T-cell (primary cell): ENCODE measurements around the gene RBM12. TPM values are rescaled to one million over a fixed set of nuclear protein-coding genes. Genes with fewer than 3 reads are reported as not detected.

Experiments
- ATAC-seq, 4 experiments: fragments of 200-7000 bp in 3 of 4; fragments of 150-1000 bp in 1 of 4; cut with Tn5 transposase; replicated peaks in 1 of 4; 1 replicate in 3 of 4; 2 replicates in 1 of 4; pipeline ENCODE4 v1.10.0; 2021; ENCODE audit warnings: moderate library complexity in 3 of 4, mild to moderate bottlenecking in 2 of 4, moderate number of reproducible peaks in 1 of 4
- CTCF ChIA-PET, 2 donors: fragments of 300-600 bp; sonication (Branson Sonifier 250); formaldehyde crosslinking; loops; one replicate each; lab custom pipeline; 2022; ENCODE audit warnings: antibody characterized with exemption in 2 of 2; lab: Charles Lee
- POLR2A ChIA-PET, 2 donors: fragments of 300-600 bp; sonication (Branson Sonifier 250); formaldehyde crosslinking; loops; one replicate each; lab custom pipeline; 2022; ENCODE audit warnings: antibody characterized with exemption in 2 of 2; lab: Charles Lee
- DNase-seq, 35 experiments: peaks; one replicate each; pipeline versions ENCODE4 v3.0.0 to v3.0.0-alpha.2; 2013 to 2023
- H3K27ac ChIP-seq: one replicate; pipeline ENCODE4 v1.5.1; 2013; ENCODE audit warnings: low read length
- H3K27me3 ChIP-seq, 2 experiments: replicated peaks in 1 of 2; 1 replicate in 1 of 2; 2 replicates in 1 of 2; pipeline versions ENCODE4 v1.6.1 to v1.7.0; 2013; ENCODE audit warnings: low read length in 1 of 2, mixed read lengths in 1 of 2; ENCODE audit not compliant: control insufficient read depth in 2 of 2, insufficient read depth in 2 of 2; ENCODE audit errors: extremely low read depth in 1 of 2
- H3K36me3 ChIP-seq, 2 donors: 1 replicate in 1 of 2; 2 replicates in 1 of 2; pipeline versions ENCODE4 v1.6.1 to v1.7.0; 2013; ENCODE audit warnings: low read length in 1 of 2; ENCODE audit not compliant: control insufficient read depth in 2 of 2, insufficient read depth in 1 of 2; ENCODE audit errors: extremely low read depth in 1 of 2
- H3K4me1 ChIP-seq, 2 experiments: 1 replicate in 1 of 2; 2 replicates in 1 of 2; pipeline versions ENCODE4 v1.6.1 to v1.7.0; 2013; ENCODE audit warnings: low read length in 2 of 2, mixed read lengths in 1 of 2; ENCODE audit not compliant: insufficient read depth in 2 of 2, control insufficient read depth in 1 of 2; ENCODE audit errors: extremely low read depth in 1 of 2
- H3K4me3 ChIP-seq, 2 donors: 1 replicate in 1 of 2; 2 replicates in 1 of 2; pipeline versions ENCODE4 v1.5.1 to v1.7.0; 2013; ENCODE audit warnings: mild to moderate bottlenecking in 2 of 2, low read length in 1 of 2, moderate library complexity in 1 of 2; ENCODE audit not compliant: control insufficient read depth in 1 of 2; ENCODE audit errors: extremely low read depth in 1 of 2
- H3K9me3 ChIP-seq: 2 replicates; pipeline ENCODE4 v1.7.0; 2013
- H3K27ac Mint-ChIP-seq, 2 donors: one replicate each; pipeline ENCODE4 v1.8.0; 2020 to 2021; ENCODE audit warnings: mild to moderate bottlenecking in 2 of 2, mixed read lengths in 2 of 2
- H3K27me3 Mint-ChIP-seq, 2 donors: one replicate each; pipeline ENCODE4 v1.8.0; 2021 to 2022; ENCODE audit warnings: mixed read lengths in 2 of 2
- H3K36me3 Mint-ChIP-seq: one replicate; pipeline ENCODE4 v1.8.0; 2021; ENCODE audit warnings: mixed read lengths
- H3K4me1 Mint-ChIP-seq, 3 donors: one replicate each; pipeline ENCODE4 v1.8.0; 2020 to 2022; ENCODE audit warnings: mixed read lengths in 3 of 3, mild to moderate bottlenecking in 1 of 3
- H3K4me3 Mint-ChIP-seq, 3 donors: one replicate each; pipeline ENCODE4 v1.8.0; 2020 to 2022; ENCODE audit warnings: mild to moderate bottlenecking in 3 of 3, mixed read lengths in 3 of 3, moderate library complexity in 3 of 3
- H3K9me3 Mint-ChIP-seq, 3 donors: one replicate each; pipeline ENCODE4 v1.8.0; 2020 to 2022; ENCODE audit warnings: mixed read lengths in 3 of 3
- WGBS: methylation state at CpG from one replicate; pipeline ENCODE4 v1.1.5; 2013; ENCODE audit warnings: missing lambda C conversion rate; ENCODE audit not compliant: insufficient coverage; 5-methylcytosine and 5-hydroxymethylcytosine counted together
- total RNA-seq, 35 experiments: library from RNA in 6 of 35; stranded (reverse) in 6 of 35; fragments of 120-200 nt in 1 of 35; gene quantifications; one replicate each; pipeline versions ENCODE4 v1.2.1 to v1.2.4 and lab custom pipeline; 2013 to 2026

Gene RBM12
- total RNA-seq, 5 donors from 2014 or later (not counting 1 experiment from before 2014, with no cell fraction given): 89.5 to 113 (median 109) TPM

DNA sequence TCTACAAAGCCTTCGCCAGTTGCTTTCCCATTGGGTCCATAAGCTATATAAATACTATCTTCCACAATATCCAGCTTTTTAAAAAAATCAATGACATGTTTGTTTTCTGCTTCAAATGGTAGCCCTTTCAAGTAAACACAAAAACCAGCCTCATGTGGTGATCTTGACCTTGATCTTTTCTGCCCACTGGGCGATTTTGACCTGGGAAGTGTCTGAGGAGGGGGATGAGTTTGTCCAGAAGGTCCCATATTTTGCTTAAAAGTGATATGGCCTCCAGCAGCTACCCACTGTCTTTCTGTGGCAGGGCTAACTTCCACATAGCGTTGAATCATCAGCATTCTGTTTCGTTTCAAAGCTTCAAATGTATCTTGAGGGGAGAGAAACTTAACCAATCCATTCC, 10.8 kb downstream of the RBM12 start:
- peaks cover 18% of the 10 kb centered on the region for H3K36me3 Mint-ChIP-seq
- no peak for ATAC-seq
- no peak for DNase-seq
- no peaks in the 10 kb centered on the region for H3K9me3 Mint-ChIP-seq
- Histone ChIP-seq H3K4me3 (no peak overlapping the region), H3K27me3 (no peaks in the 10 kb centered on the region), H3K9me3 (no peaks in the 10 kb centered on the region), H3K4me1 (peaks cover 10 to 35% of the 10 kb centered on the region in 2 experiments), H3K36me3 (peaks cover 9 to 53% of the 10 kb centered on the region in 2 donors), H3K27ac (no peak overlapping the region)
- CTCF ChIA-PET: interaction anchor here in 1 of 2 donors (2.4 kb wide), 1 partner anchor 35 kb away, joined by 7 read pairs; no protein-coding TSS in a partner anchor
- H3K4me1 Mint-ChIP-seq: peaks cover 46 to 57% (median 56%) of the 10 kb centered on the region in 3 donors
- WGBS: 100% methylated on average over 1 of the region's 4 CpGs
- H3K27ac Mint-ChIP-seq: no peak overlapping the region
- H3K27me3 Mint-ChIP-seq: no peaks in the 10 kb centered on the region
- H3K4me3 Mint-ChIP-seq: no peak overlapping the region
- POLR2A ChIA-PET: interaction anchor here in 1 of 2 donors (0.6 kb wide), 1 partner anchor 26 kb away, joined by 5 read pairs; no protein-coding TSS in a partner anchor

DNA sequence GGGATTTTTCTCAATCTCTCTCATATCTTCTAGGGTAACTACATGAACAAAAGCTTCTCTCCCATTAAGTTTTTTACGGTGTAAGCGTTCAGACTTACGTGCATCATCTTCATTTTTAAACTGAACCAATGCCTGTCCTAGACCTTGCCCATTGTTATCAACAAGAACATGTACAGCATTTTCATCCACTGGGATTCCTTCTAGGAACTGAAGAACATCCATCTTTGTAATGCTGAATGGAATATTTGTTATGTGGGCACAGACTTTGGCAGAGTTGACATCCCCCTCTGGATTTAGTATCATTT, 11.3 kb downstream of the RBM12 start:
- Mint-ChIP-seq H3K4me3 (no peak overlapping the region), H3K36me3 (peaks cover 21% of the 10 kb centered on the region), H3K4me1 (peaks cover 45 to 60% (median 56%) of the 10 kb centered on the region in 3 donors), H3K9me3 (no peaks in the 10 kb centered on the region), H3K27me3 (no peaks in the 10 kb centered on the region), H3K27ac (no peak overlapping the region)
- Histone ChIP-seq H3K27me3 (no peaks in the 10 kb centered on the region), H3K4me1 (peaks cover 9 to 31% of the 10 kb centered on the region in 2 experiments), H3K4me3 (no peak overlapping the region), H3K27ac (no peak overlapping the region), H3K36me3 (peaks cover 9 to 53% of the 10 kb centered on the region in 2 donors), H3K9me3 (no peaks in the 10 kb centered on the region)
- ChIA-PET CTCF (no interaction called here), POLR2A (interaction anchor here in 1 of 2 donors (0.6 kb wide), 1 partner anchor 25 kb away, joined by 5 read pairs; no protein-coding TSS in a partner anchor)
- DNase-seq: no peak
- 100% methylated on average over 3 of the region's 3 CpGs for WGBS
- ATAC-seq: no peak

DNA sequence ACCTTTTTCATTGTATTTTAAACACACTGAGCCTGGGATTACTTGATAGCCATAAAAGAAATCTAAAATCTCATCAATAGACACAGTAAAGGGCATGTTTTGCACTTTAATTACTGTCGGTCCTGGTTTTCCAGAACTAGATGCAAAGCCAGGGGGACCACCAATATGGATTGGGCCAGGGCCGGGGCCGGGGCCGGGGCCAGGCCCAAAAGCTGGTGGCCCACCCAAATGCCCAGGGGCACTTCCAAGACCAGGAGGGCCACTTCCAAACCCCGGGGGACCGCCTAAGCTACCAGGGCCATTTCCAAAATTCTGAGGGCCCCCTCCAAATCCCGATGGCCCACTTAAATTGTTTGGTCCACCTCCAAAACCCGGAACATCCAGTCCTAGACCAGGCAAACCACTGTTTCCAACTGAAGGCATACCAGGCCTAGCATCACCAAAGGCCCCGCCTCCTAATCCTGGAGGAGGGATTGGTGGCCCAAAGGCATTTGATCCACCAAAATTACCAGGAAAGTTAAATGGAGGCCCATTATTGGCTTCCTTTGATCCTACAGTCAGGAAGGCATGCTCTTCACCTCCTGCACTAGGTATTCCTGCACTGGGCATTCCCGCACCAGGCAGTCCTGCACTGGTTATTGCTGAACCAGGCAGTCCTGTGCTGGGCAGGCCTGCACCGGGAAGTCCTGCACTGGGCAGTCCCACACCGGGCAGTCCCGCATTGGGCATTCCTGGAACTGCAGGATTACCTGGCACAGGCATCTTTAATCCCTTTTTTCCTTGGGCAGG, 11.9 kb downstream of the RBM12 start:
- H3K27ac Mint-ChIP-seq: no peak overlapping the region
- peaks cover 23% of the 10 kb centered on the region for H3K36me3 Mint-ChIP-seq
- ATAC-seq: no peak
- POLR2A ChIA-PET: interaction anchor here in 1 of 2 donors (0.9 kb wide), 1 partner anchor 8 kb away, joined by 4 read pairs; no protein-coding TSS in a partner anchor
- H3K9me3 Mint-ChIP-seq: no peaks in the 10 kb centered on the region
- CTCF ChIA-PET: no interaction called here
- H3K4me3 Mint-ChIP-seq: no peak overlapping the region
- Histone ChIP-seq H3K36me3 (peaks cover 9 to 53% of the 10 kb centered on the region in 2 donors), H3K27ac (no peak overlapping the region), H3K9me3 (no peaks in the 10 kb centered on the region), H3K27me3 (no peaks in the 10 kb centered on the region), H3K4me3 (no peak overlapping the region), H3K4me1 (peaks cover 9 to 28% of the 10 kb centered on the region in 2 experiments)
- peaks cover 47 to 61% (median 57%) of the 10 kb centered on the region in 3 donors for H3K4me1 Mint-ChIP-seq
- no peaks in the 10 kb centered on the region for H3K27me3 Mint-ChIP-seq
- 97% methylated on average over 8 of the region's 13 CpGs for WGBS
- no peak for DNase-seq

DNA sequence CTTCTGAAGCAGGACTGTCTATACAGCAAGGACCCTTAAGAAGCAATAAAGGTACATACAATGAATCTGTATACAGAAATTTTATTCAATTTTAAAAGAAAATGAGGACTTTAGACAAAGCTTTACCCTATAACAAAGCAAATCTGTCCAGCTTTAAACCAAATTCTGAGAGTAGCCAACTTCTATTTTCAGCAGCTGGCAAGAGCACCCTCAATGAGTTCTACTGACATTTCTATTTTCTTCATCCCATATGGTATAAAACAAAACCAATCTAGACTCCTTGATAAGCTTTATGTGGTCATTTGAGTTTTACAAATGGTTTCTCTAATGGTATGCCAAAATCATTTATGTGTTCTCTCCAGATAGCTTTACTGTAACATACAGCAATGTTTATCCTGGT, 12.7 kb downstream of the RBM12 start:
- Histone ChIP-seq H3K27me3 (no peaks in the 10 kb centered on the region), H3K4me1 (peaks cover 2 to 22% of the 10 kb centered on the region in 2 experiments), H3K27ac (no peak overlapping the region), H3K36me3 (peaks cover 9 to 53% of the 10 kb centered on the region in 2 donors), H3K4me3 (no peak overlapping the region), H3K9me3 (no peaks in the 10 kb centered on the region)
- Mint-ChIP-seq H3K9me3 (no peaks in the 10 kb centered on the region), H3K36me3 (peaks cover 19% of the 10 kb centered on the region), H3K27ac (no peak overlapping the region), H3K4me3 (no peak overlapping the region), H3K4me1 (peaks cover 40 to 59% (median 54%) of the 10 kb centered on the region in 3 donors), H3K27me3 (no peaks in the 10 kb centered on the region)
- ATAC-seq: no peak
- ChIA-PET CTCF (interaction anchor here in 1 of 2 donors (0.7 to 1.0 kb wide), 3 partner anchors 17 to 33 kb away, joined by 3 to 4 read pairs (median 4); no protein-coding TSS in a partner anchor), POLR2A (interaction anchor here in 1 of 2 donors (0.5 to 0.9 kb wide), 2 partner anchors 8 to 45 kb away, joined by 4 to 5 read pairs; no protein-coding TSS in a partner anchor)
- DNase-seq: no peak

DNA sequence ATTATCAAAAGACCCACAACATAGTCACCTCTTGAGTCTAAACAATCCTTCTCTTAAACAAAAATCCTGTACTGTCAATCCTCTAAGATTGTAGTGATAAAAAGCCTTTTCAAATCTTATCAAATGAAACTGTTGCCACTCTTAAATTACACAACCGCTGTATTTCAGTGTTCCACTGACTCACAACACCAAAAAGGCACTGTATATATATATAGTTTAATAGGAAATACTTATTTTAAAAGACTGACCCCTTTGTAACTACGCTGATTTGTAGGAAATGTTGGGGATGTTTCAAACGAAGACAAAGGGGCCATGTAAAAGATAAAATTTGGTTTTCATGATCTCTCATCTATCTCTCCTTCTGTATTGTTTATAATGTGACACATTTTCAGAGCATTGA, 14.1 kb downstream of the RBM12 start:
- Mint-ChIP-seq H3K27me3 (no peaks in the 10 kb centered on the region), H3K4me1 (peaks cover 41 to 57% (median 57%) of the 10 kb centered on the region in 3 donors), H3K36me3 (peaks cover 19% of the 10 kb centered on the region), H3K4me3 (no peak overlapping the region), H3K9me3 (no peaks in the 10 kb centered on the region), H3K27ac (no peak overlapping the region)
- no peaks in the 10 kb centered on the region for H3K9me3 ChIP-seq
- no CpG with 5 or more reads among the region's 3 CpGs for WGBS
- ChIA-PET CTCF (no interaction called here), POLR2A (no interaction called here)
- H3K36me3 ChIP-seq: peaks cover 9 to 47% of the 10 kb centered on the region in 2 donors
- no peak overlapping the region for H3K27ac ChIP-seq
- ATAC-seq (no peak), DNase-seq (no peak)
- peaks cover 2 to 25% of the 10 kb centered on the region in 2 experiments for H3K4me1 ChIP-seq
- no peak overlapping the region for H3K4me3 ChIP-seq
- no peaks in the 10 kb centered on the region for H3K27me3 ChIP-seq

DNA sequence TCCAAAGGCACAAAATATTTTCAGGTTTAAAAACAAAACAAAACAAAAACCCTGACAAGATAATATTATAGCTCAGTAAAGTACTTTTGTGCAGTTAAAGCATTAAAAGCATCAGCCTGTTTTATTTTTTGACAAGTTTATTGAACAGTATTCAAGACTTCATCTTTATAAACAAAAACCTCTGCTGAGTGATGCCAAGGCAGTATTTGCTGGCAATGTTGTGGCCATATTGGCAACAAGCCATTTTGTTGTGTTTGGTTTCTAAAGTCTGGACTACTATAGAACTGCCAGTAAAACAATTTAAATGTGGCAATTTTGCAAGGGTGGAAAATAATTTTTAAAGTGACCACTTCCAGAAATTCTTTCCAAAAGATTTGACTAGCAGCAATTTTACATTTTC, 15.9 kb downstream of the RBM12 start:
- no peaks in the 10 kb centered on the region for H3K27me3 ChIP-seq
- CTCF ChIA-PET: interaction anchor here in 1 of 2 donors (0.5 to 1.6 kb wide), 3 partner anchors 29 to 51 kb away, joined by 3 to 5 read pairs (median 3); partner anchors contain the start of gene ROMO1
- H3K4me3 Mint-ChIP-seq: no peak overlapping the region
- H3K27ac ChIP-seq: no peak overlapping the region
- H3K27me3 Mint-ChIP-seq: no peaks in the 10 kb centered on the region
- H3K9me3 Mint-ChIP-seq: no peaks in the 10 kb centered on the region
- no peak for ATAC-seq
- H3K36me3 ChIP-seq: peaks cover 5 to 31% of the 10 kb centered on the region in 2 donors
- H3K36me3 Mint-ChIP-seq: peaks cover 19% of the 10 kb centered on the region
- peaks cover 2 to 18% of the 10 kb centered on the region in 2 experiments for H3K4me1 ChIP-seq
- no peak for DNase-seq
- no peaks in the 10 kb centered on the region for H3K9me3 ChIP-seq
- H3K27ac Mint-ChIP-seq: peak overlapping the region; percentile 40 to 71
- POLR2A ChIA-PET: interaction anchor here in 1 of 2 donors (0.5 to 0.6 kb wide), 4 partner anchors 8 to 943 kb away, joined by 3 to 4 read pairs (median 3); no protein-coding TSS in a partner anchor
- no peak overlapping the region for H3K4me3 ChIP-seq
- peaks cover 59 to 75% (median 74%) of the 10 kb centered on the region in 3 donors for H3K4me1 Mint-ChIP-seq
